ENCODE results near the gene CCAR1. TPM values are rescaled to one million over a fixed set of nuclear protein-coding genes. Genes with fewer than 3 reads are reported as not detected.

The CCAR1 gene
- total and polyA plus RNA-seq, 10 of the 15 experiments (the other 5 are each of a cell fraction or from before 2014, with no cell fraction given), result 35.5 to 124 (median 79.0) TPM

DNA sequence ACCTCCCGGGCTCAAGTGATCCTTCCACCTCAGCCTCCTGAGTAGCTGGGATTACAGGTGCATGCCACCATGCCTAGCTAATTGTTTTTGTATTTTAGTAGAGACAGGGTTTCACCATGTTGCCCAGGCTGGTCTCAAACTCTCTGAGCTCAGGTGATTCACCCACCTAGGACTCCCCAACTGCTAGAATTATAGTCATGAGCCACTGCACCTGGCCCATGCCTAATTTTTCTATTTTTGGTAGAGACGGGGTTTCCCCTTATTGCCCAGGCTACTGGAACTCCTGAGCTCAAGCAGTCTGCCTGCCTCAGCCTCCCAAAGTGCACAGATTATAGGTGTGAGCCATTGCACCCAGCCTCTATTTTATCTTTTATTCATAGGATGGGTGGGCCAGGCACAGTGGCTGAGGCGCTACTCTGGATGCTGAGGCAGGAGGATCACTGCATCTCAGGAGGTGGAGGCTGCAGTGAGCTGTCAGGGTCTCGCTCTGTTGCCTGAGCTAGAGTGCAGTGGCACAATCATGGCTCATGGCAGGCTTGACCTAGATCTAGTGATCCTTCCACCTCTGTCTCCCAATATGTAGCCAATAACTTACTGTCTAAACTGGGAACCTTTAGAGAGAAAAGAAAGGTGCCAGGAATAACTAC, 75.0 kb downstream of the CCAR1 start:
- CTCF ChIA-PET, result interaction anchor here (0.6 kb wide), 2 partner anchors 262 to 586 kb away, joined by 3 to 4 read pairs; no protein-coding TSS in a partner anchor

DNA sequence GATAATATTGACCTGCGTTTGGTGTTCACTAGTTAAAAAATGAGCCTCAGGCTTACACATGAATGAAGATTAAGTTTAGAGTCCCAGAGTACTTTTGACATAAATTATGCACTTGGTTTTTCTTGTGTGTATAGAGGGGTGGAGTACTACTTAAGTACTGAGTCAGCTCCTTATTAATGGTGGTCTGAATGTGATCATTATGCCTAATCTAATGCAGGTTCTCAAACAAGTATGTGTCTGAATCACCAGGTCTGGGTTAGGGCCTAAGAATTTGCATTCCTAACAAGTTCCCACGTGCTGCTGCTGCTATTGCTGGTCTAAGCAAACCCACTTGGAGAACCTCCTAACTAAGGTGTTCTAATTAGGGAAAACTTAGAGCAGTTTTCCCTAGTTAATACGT, 75.6 kb downstream of the CCAR1 start:
- H2AFZ ChIP-seq (ENCODE audit: control insufficient read depth, low read depth, low read length), result no peak overlapping the region
- CTCF ChIA-PET, result interaction anchor here (0.6 kb wide), 1 partner anchor 261 kb away, joined by 4 read pairs; no protein-coding TSS in a partner anchor
- H3K4me3 ChIP-seq, result no peak overlapping the region
- SMC1A ChIA-PET (ENCODE audit: uncharacterized antibody, unreplicated experiment), result no interaction called here
- no peak overlapping the region for H3K27ac ChIP-seq (ENCODE audit: control insufficient read depth, insufficient read depth)
- FAIRE-seq (no peak), ATAC-seq (no peak), DNase-seq (ENCODE audit: low read depth, low spot score) (no peak)
- RAD21 ChIA-PET (ENCODE audit: unreplicated experiment), result no interaction called here
- peaks cover 0 to 5% of the 10 kb centered on the region in 2 experiments; a peak in 2 of 4 replicates for H3K36me3 ChIP-seq (ENCODE audit: control insufficient read depth in 2 of 2, insufficient read depth in 2 of 2, low read length in 1 of 2)
- H3K4me1 ChIP-seq (ENCODE audit: control insufficient read depth, insufficient read depth, low read length), result no peaks in the 10 kb centered on the region
- H3K79me2 ChIP-seq (ENCODE audit: control insufficient read depth, insufficient read depth, low read length), result no peaks in the 10 kb centered on the region
- no peaks in the 10 kb centered on the region for H3K27me3 ChIP-seq (replicated peaks in 1 of 2; ENCODE audit: control insufficient read depth in 2 of 2, insufficient read depth in 2 of 2, low read length in 1 of 2)
- BruUV-seq (replicated peaks), result no TSS peak
- intact Hi-C loops (cut with micrococcal nuclease; ENCODE audit: unreplicated experiment), result loop anchor here (10.0 kb wide), 1 partner anchor 98 kb away; no protein-coding TSS in a partner anchor
- 26% methylated on average over 3 of the region's 3 CpGs for WGBS (ENCODE audit: insufficient coverage, insufficient replicate concordance, low lambda C conversion rate, missing lambda C conversion rate)
- POLR2A ChIA-PET, result interaction anchor here (0.5 kb wide), 1 partner anchor 114 kb away, joined by 4 read pairs; no protein-coding TSS in a partner anchor
- H3K9ac ChIP-seq (ENCODE audit: control insufficient read depth, insufficient read depth, low read length), result no peak overlapping the region
- TF ChIP-seq, protein P1, sequence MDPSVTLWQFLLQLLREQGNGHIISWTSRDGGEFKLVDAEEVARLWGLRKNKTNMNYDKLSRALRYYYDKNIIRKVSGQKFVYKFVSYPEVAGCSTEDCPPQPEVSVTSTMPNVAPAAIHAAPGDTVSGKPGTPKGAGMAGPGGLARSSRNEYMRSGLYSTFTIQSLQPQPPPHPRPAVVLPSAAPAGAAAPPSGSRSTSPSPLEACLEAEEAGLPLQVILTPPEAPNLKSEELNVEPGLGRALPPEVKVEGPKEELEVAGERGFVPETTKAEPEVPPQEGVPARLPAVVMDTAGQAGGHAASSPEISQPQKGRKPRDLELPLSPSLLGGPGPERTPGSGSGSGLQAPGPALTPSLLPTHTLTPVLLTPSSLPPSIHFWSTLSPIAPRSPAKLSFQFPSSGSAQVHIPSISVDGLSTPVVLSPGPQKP (IDR thresholded peaks at IDR 0.05; ENCODE audit: low read depth, low read length), result no peak
- TF ChIP-seq, protein P2, sequence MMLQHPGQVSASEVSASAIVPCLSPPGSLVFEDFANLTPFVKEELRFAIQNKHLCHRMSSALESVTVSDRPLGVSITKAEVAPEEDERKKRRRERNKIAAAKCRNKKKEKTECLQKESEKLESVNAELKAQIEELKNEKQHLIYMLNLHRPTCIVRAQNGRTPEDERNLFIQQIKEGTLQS (IDR thresholded peaks at IDR 0.05; ENCODE audit: borderline replicate concordance, extremely low read depth, low read depth, low read length), result no peak
- no peak for TF ChIP-seq ZNF207 (IDR thresholded peaks at IDR 0.05; ENCODE audit: borderline replicate concordance)
- no peak overlapping the region for H3K4me2 ChIP-seq (ENCODE audit: control insufficient read depth, insufficient read depth)
- H4K20me1 ChIP-seq (ENCODE audit: control insufficient read depth, insufficient read depth), result no peaks in the 10 kb centered on the region
- no peaks in the 10 kb centered on the region for H3K9me3 ChIP-seq (replicated peaks; ENCODE audit: control insufficient read depth, insufficient read depth, low read length)
- in situ Hi-C loops (cut with MboI), result no loop called here

More for the DNA sequence above, 75.0 kb downstream of the CCAR1 start:
- H3K36me3 ChIP-seq (ENCODE audit: control insufficient read depth in 2 of 2, insufficient read depth in 2 of 2, low read length in 1 of 2), result peaks cover 0 to 5% of the 10 kb centered on the region in 2 experiments; a peak in 2 of 4 replicates
- no peaks in the 10 kb centered on the region for H3K9me3 ChIP-seq (replicated peaks; ENCODE audit: control insufficient read depth, insufficient read depth, low read length)
- no peak overlapping the region for H3K4me2 ChIP-seq (ENCODE audit: control insufficient read depth, insufficient read depth)
- H3K79me2 ChIP-seq (ENCODE audit: control insufficient read depth, insufficient read depth, low read length), result no peaks in the 10 kb centered on the region
- POLR2A ChIA-PET, result interaction anchor here (0.6 kb wide), 1 partner anchor 95 kb away, joined by 7 read pairs; no protein-coding TSS in a partner anchor
- SMC1A ChIA-PET (ENCODE audit: uncharacterized antibody, unreplicated experiment), result interaction anchor here (0.7 kb wide), 1 partner anchor 16 kb away, joined by 3 read pairs; no protein-coding TSS in a partner anchor
- intact Hi-C loops (cut with micrococcal nuclease; ENCODE audit: unreplicated experiment) (loop anchor here (10.0 kb wide), 1 partner anchor 99 kb away; no protein-coding TSS in a partner anchor), in situ Hi-C loops (cut with MboI) (no loop called here)
- no peaks in the 10 kb centered on the region for H3K4me1 ChIP-seq (ENCODE audit: control insufficient read depth, insufficient read depth, low read length)
- DNase-seq (ENCODE audit: low read depth, low spot score) (no peak), ATAC-seq (no peak), FAIRE-seq (no peak)
- no peaks in the 10 kb centered on the region for H4K20me1 ChIP-seq (ENCODE audit: control insufficient read depth, insufficient read depth)
- RAD21 ChIA-PET (ENCODE audit: unreplicated experiment), result no interaction called here
- H3K27me3 ChIP-seq (replicated peaks in 1 of 2; ENCODE audit: control insufficient read depth in 2 of 2, insufficient read depth in 2 of 2, low read length in 1 of 2), result no peaks in the 10 kb centered on the region
- no peak overlapping the region for H3K4me3 ChIP-seq
- no TSS peak for BruUV-seq (replicated peaks)
- TF ChIP-seq IKZF1 (conservative IDR thresholded peaks at IDR 0.05) (no peak), EZH2 (IDR thresholded peaks at IDR 0.05; ENCODE audit: borderline replicate concordance, control insufficient read depth, low read depth, low read length) (no peak), SP1 (IDR thresholded peaks at IDR 0.05; ENCODE audit: low read depth, low read length) (no peak)
- H3K27ac ChIP-seq (ENCODE audit: control insufficient read depth, insufficient read depth), result no peak overlapping the region
- no peak overlapping the region for H3K9ac ChIP-seq (ENCODE audit: control insufficient read depth, insufficient read depth, low read length)
- no peak overlapping the region for H2AFZ ChIP-seq (ENCODE audit: control insufficient read depth, low read depth, low read length)
- WGBS (ENCODE audit: insufficient coverage, insufficient replicate concordance, low lambda C conversion rate, missing lambda C conversion rate), result 70% methylated on average over 4 of the region's 4 CpGs
